Uterus (tissue), 2 donors: ENCODE results near the gene WDR36.

Experiments used
- POLR2A ChIP-seq, 2 donors: fragments of 450-650 bp; IDR thresholded peaks; one replicate each; pipeline ENCODE4 v1.6.1; 2016; ENCODE audit warnings: antibody characterized with exemption in 2 of 2, mild to moderate bottlenecking in 1 of 2, moderate library complexity in 1 of 2
- TF ChIP-seq, protein P1 (sequence below), 4 experiments: fragments of 200-600 bp in 2 of 4; fragments of 450-650 bp in 2 of 4; sonication (generic) in 2 of 4; IDR thresholded peaks; one replicate each; pipeline ENCODE4 v1.5.1; 2016 to 2019; ENCODE audit warnings: antibody characterized with exemption in 4 of 4, mild to moderate bottlenecking in 2 of 4, moderate library complexity in 1 of 4

- TF ChIP-seq, protein P1, sequence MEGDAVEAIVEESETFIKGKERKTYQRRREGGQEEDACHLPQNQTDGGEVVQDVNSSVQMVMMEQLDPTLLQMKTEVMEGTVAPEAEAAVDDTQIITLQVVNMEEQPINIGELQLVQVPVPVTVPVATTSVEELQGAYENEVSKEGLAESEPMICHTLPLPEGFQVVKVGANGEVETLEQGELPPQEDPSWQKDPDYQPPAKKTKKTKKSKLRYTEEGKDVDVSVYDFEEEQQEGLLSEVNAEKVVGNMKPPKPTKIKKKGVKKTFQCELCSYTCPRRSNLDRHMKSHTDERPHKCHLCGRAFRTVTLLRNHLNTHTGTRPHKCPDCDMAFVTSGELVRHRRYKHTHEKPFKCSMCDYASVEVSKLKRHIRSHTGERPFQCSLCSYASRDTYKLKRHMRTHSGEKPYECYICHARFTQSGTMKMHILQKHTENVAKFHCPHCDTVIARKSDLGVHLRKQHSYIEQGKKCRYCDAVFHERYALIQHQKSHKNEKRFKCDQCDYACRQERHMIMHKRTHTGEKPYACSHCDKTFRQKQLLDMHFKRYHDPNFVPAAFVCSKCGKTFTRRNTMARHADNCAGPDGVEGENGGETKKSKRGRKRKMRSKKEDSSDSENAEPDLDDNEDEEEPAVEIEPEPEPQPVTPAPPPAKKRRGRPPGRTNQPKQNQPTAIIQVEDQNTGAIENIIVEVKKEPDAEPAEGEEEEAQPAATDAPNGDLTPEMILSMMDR (IDR thresholded peaks at IDR 0.05), result no peak
- TF ChIP-seq POLR2A (IDR thresholded peaks at IDR 0.05), result no peak
Observed at GRCh38 chr5:111058064-111058463, 34.1 kb upstream of the WDR36 start.
